ENCODE results near the gene PTPRU. TPM values are rescaled to one million over a fixed set of nuclear protein-coding genes. Genes with fewer than 3 reads are reported as not detected.

The PTPRU gene
- total and polyA plus RNA-seq, 7 donors = 14.5 to 51.4 (median 25.6) TPM

GRCh38 chr1:29365906-29366670 lies 129.8 kb downstream of the PTPRU start:
- Histone ChIP-seq H3K4me3 (no peak overlapping the region), H3K4me1 (no peaks in the 10 kb centered on the region), H3K9me3 (no peaks in the 10 kb centered on the region), H3K27me3 (ENCODE audit: insufficient read depth in 3 of 3, low read length in 2 of 3) (peaks cover 0 to 20% (median 4%) of the 10 kb centered on the region in 3 donors), H3K36me3 (ENCODE audit: insufficient read depth in 1 of 2, low read depth in 1 of 2) (no peaks in the 10 kb centered on the region), H3K27ac (no peak overlapping the region)
- intact Hi-C loops (cut with DNase I) = no loop called here
- 90 to 92% (median 91%) methylated on average over 11 of the region's 11 CpGs for whole genome bisulfite sequencing, 3 donors
- ATAC-seq (no peak), DNase-seq (no peak)
- TF ChIP-seq CTCF (IDR thresholded peaks at IDR 0.05) = no peak

- Histone ChIP-seq H3K4me1 (no peaks in the 10 kb centered on the region), H3K4me3 (no peak overlapping the region), H3K27ac (no peak overlapping the region), H3K36me3 (ENCODE audit: insufficient read depth in 1 of 2, low read depth in 1 of 2) (no peaks in the 10 kb centered on the region), H3K27me3 (ENCODE audit: insufficient read depth in 3 of 3, low read length in 2 of 3) (peaks cover 4 to 29% (median 7%) of the 10 kb centered on the region in 3 donors), H3K9me3 (no peaks in the 10 kb centered on the region)
- WGBS, 3 donors = 68 to 74% (median 69%) methylated on average over 14 to 17 of the region's 17 CpGs
- intact Hi-C loops (cut with DNase I) = no loop called here
- no peak for TF ChIP-seq CTCF (IDR thresholded peaks at IDR 0.05)
- no peak for ATAC-seq
- no peak for DNase-seq
These were observed 132.9 kb downstream of the PTPRU start for GRCh38 chr1:29368936-29369932.

- ATAC-seq (no peak), DNase-seq (no peak)
- H3K27me3 ChIP-seq (ENCODE audit: insufficient read depth in 3 of 3, low read length in 2 of 3) = peaks cover 4 to 29% (median 7%) of the 10 kb centered on the region in 3 donors
- WGBS, 3 donors = 39 to 48% (median 41%) methylated on average over 3 of the region's 3 CpGs
- no peaks in the 10 kb centered on the region for H3K36me3 ChIP-seq (ENCODE audit: insufficient read depth in 1 of 2, low read depth in 1 of 2)
- H3K4me1 ChIP-seq = no peaks in the 10 kb centered on the region
- TF ChIP-seq CTCF (IDR thresholded peaks at IDR 0.05) = no peak
- intact Hi-C loops (cut with DNase I) = no loop called here
- no peak overlapping the region for H3K27ac ChIP-seq
- H3K9me3 ChIP-seq = no peaks in the 10 kb centered on the region
- H3K4me3 ChIP-seq = no peak overlapping the region
These were observed 133.7 kb downstream of the PTPRU start for GRCh38 chr1:29370067-29370466.

GRCh38 chr1:29371332-29371731 lies 135.0 kb downstream of the PTPRU start:
- intact Hi-C loops (cut with DNase I) = no loop called here
- Histone ChIP-seq H3K27me3 (ENCODE audit: insufficient read depth in 3 of 3, low read length in 2 of 3) (peaks cover 4 to 29% (median 7%) of the 10 kb centered on the region in 3 donors), H3K36me3 (ENCODE audit: insufficient read depth in 1 of 2, low read depth in 1 of 2) (no peaks in the 10 kb centered on the region), H3K4me3 (no peak overlapping the region), H3K27ac (no peak overlapping the region), H3K9me3 (no peaks in the 10 kb centered on the region), H3K4me1 (no peaks in the 10 kb centered on the region)
- WGBS, 3 donors = 68 to 72% (median 69%) methylated on average over 5 of the region's 5 CpGs
- DNase-seq (no peak), ATAC-seq (no peak)
- TF ChIP-seq CTCF (IDR thresholded peaks at IDR 0.05) = no peak
